GM18868 (cell line): ENCODE measurements around the gene ITGB1.
"Not testable (repeated sequence)": the region's sequence is repeated elsewhere in the genome, so short reads cannot be mapped to it uniquely, and the experiment has no call there.

Experiments used
- ATAC-seq: cut with Tn5 transposase; IDR thresholded peaks from one replicate; pipeline ENCODE4 v1.9.1; 2021; ENCODE audit warnings: mild to moderate bottlenecking, moderate library complexity; ENCODE audit not compliant: unreplicated experiment

Gene ITGB1

DNA sequence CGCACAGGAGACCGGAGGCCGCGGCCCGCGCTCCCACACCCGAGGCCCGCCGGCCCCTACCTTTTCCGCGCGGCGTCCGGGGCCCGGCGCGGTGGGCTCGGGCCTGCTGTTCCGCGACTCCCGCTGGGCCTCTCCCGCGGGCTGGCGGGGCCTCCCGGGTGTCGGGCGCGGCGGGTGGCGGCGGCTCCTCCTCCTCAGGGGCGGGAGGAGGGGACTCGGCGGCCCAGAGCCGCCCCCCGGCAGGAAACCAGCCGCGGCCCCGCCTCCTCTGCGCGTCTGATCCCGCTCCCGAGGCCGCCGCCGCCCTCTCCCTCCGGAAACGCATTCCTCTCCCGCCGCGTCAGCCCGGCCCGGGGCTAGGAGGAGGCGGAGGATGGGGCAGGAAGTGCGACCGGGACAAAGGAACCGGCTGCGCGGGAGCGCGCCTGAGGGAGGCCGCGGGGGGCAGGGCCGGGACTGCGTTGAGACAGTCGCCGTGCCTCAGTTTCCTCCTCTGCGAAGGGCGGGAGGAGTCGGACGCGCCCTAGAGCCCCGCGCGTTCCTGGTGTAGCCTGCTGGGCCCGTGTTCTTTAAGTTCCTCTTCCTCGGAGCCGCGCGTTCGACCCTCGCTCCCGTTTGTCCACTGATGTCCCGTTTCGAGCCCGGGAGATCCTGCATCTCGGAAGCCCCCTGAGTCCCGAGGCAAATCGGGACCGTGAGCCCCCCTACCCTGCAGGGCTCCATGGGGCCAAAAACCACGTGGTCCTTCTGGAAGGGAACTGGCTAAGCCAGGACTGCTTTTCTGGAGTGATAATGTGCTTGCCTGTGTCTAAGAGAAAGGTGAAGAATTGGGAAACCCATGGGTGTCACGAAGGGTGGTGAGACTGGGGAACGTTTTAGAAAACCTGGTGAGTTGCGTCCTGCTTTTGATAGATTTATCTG is at the start of gene ITGB1:
ITGB1 (minus strand) TSS at position 146 of the 921 bp plus-strand sequence. CDS start 22,672 bp downstream, outside the sequence.
- peak; percentile 77 for ATAC-seq

DNA sequence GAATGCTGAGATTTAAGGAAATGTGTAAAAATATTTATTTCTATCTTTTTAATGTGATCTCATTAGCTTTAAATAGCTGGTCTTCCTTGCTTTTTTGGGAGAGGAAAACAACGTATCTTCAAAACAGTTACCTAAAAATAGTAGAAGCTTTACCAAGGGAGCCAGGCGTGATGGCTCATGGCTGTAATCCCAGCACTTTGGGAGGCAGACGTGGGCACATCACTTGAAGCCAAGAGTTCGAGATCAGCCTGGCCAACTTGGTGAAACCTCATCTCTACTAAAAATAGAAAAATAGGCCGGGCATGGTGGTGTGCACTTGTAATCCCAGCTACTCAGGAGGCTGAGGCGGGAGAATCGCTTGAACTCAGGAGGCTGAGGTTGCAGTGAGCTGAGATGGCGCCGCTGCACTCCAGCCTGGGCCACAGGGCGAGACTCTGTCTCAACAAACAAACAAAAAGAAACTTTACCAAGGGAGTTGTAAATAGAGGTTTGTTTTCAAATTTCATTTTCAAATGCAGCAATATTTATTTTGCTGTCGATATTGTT is 48.4 kb upstream of the ITGB1 start:
- no peak for ATAC-seq

DNA sequence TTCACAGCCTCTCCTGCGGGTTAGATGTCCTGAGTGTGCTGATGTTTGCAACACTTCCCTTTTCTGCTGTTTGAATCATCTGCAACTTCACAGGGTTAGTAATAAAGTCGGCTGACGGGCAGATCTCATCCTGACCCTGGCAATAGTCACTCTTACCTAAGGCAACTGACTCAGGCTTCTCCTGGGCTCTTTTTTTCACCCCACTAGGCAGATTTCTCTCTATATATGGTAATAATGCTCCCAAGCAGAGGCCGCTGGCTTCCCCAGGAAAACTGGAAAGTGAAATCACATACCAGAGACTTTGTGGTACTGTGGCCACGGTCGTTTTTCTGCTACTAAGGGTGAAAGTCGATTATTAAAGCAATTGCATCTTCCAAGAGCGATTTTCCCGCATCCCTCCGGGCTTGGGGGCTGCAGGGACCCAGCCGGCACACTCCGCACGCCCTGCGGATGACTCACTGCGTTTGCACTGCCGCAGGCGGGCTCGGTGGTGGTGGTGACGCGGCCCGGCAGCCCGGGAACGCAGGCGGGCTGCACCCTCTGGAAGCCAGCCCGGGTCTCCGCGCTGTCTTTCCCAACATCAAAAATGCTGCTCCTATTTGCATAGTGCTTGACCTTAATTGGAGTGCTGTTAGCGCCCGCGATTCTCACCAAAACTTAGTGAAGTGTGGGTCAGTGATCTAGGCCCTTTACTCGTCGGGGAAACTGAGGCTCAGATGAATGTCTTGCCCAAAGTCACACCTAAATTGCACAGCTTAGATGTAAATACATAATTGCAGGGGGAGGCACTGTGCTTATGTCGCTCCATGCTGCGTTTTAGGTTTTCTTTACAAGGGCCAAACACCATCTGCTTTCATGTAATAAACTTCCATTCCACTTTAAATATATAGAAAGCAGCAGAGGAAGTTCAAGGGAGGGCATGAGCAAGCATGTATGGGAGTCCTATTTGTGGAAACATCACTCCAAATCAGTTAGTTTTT is 47.6 kb upstream of the ITGB1 start:
- ATAC-seq, result peak; percentile 80

GRCh38 chr10:33001908-33002492 is 44.0 kb upstream of the ITGB1 start:
- ATAC-seq, result no peak

- ATAC-seq, result not testable (repeated sequence)
Measured at GRCh38 chr10:32998060-32998581, 40.1 kb upstream of the ITGB1 start.

- peak; percentile 94 for ATAC-seq
Measured at GRCh38 chr10:32995751-32996150, 37.7 kb upstream of the ITGB1 start.

DNA sequence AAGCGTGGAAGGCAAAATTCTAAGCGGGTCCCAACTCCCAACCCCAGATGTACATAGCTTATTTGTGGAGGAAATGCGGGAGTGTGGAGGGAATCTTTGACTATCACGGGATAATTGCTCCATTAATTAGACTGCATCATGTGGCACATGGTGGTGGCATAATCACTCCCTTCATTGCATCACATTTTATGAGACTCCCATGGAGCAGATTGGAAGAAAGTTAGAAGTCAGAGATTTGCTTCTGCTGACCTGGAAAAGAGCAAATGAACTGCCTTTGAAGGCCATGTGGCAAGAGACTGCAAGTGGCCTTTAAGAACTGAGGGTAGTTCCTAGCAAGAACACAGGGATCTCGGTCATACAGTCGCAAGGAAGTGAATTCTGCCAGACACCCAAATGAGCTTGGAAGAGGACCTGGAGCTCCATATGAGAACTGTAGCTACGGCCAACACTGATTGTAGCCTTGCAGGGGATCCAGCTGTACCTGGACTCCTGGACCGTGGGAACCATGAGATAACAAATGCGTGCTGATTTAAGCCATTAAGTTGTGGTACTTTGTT is 37.1 kb upstream of the ITGB1 start:
- no peak for ATAC-seq

DNA sequence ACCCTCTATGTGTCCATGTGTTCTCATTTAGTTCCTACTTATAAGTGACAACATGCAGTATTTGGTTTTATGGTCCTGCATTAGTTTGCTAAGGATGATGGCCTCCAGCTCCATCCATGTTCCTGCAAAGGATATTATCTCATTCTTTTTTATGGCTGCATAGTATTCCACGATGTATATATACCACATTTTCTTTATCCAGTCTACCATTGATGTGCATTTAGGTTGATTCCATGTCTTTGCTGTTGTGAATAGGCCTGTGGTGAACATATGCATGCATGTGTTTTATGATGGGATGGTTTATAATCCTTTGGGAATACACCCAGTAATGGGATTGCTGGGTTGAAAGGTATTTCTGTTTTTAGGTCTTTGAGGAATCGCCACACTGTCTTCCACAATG is 36.6 kb upstream of the ITGB1 start:
- not testable (repeated sequence) for ATAC-seq

- ATAC-seq, result not testable (repeated sequence)
Measured at GRCh38 chr10:32992310-32992709, 34.3 kb upstream of the ITGB1 start.

DNA sequence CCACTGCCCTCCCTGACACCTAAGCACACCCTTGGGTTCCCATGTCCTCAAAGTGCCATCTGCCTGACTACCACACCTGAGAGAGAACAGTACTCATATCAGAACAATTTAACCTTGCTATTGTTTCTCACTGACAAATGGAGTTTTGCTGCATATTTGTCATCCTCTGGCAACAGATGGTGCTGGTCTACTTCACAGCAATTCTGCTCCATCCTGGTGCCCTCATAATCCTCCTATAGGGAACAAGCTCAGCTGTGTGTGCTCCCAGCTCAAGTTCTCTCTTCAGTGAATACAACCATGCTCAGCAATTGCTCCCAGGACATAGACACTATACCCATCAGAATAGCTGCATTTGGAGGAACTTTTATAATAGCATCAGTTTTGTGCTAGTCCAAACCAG is 32.8 kb upstream of the ITGB1 start:
- ATAC-seq, result no peak

DNA sequence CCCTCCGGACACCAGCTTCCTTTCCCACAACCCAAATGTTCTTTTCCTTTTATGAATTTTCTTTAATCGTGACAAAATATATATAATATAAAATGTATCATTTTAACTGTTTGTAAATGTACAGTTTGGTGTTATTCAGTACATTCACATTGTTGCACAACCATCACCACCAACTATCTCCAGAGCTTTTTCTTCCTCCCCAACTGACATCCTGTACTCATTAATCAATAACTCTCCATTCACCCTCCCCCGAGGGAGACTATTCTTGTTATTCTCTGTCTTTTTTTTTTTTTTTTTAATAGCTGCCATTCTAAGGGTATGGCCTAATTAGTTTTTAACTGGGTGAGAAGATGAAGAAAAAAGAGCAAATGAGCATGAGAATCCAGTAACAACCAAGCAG is 30.6 kb upstream of the ITGB1 start:
- ATAC-seq, result no peak

DNA sequence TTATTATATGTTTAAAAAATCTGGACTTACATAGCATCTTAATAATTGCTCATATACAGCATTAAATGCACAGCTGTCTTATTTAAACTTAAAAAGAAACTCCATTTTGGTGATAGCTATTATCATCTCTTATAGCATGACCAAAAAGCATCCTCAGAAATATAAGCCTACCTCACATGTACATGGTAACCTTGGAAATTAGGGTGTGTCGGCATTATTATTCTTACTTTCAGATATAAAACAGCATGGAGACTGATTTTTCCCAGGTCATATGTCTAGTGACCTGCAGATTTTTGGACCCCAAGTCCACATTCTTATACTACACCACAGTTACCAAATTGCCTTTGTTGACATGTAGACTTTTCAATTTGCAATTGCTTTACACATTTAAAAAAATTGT is 29.1 kb upstream of the ITGB1 start:
- no peak for ATAC-seq

- no peak for ATAC-seq
Measured at GRCh38 chr10:32985775-32986350, 27.8 kb upstream of the ITGB1 start.

DNA sequence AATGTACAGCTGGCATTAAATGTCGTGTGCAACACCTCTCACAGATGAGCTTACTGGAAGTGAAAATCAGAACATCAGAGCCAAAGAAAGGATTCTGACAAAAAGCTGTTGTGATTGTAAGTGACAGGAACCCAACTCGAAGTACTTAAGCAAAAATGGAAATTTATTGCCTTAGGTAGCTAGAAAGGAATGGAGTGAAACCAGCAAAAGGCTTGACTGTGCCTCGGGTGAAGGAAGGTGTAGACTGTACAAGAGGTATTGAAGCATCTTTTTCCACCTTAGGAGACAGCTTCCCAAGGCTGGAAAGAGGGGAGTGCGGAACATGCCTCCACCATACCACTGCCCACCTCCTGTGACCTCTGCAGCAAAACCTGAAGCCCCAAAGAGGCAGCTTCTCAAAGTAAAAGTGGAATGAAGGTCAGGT is 27.3 kb upstream of the ITGB1 start:
- no peak for ATAC-seq

DNA sequence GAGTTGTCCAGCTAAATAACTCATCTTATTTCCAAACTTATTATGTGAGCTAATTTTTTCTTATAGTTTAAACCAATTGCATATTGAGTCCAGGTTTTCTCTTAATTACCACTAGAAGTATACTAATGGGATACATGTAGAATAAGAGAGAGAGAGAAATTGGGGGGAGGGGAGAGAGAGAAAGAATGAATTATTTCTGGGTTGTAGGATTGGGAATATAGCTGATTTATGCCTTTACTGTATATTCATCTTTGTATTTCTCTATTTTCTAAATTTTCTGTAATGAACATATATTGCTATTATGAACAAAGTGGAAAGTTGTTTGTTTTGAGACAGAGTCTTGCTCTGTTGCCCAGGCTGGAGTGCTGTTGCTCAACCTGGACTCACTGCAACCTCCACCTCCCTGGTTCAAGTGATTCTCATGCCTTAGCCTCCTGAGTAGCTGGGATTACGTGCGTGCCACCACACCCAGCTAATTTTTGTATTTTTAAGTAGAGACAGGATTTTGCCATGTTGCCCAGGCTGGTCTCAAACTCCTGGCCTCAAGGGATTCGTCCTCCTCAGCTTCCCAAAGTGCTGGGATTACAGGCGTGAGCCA is 26.1 kb upstream of the ITGB1 start:
- ATAC-seq, result no peak

GRCh38 chr10:32982911-32983909 is 25.2 kb upstream of the ITGB1 start:
- ATAC-seq, result no peak

- no peak for ATAC-seq
Measured at GRCh38 chr10:32982293-32982709, 24.3 kb upstream of the ITGB1 start.

GRCh38 chr10:32981760-32982159 is 23.7 kb upstream of the ITGB1 start:
- no peak for ATAC-seq
